ENCODE results near the gene NANOS2.

GRCh38 chr19:45958320-45958719, 43.7 kb upstream of the NANOS2 start:
- no peak for TF ChIP-seq EZH2 (optimal IDR thresholded peaks at IDR 0.05; ENCODE audit: low read depth, low read length)
- no peak for TF ChIP-seq CTCF (IDR thresholded peaks at IDR 0.05; ENCODE audit: low read length)
